Fibroblast of lung (primary cell): Measurements from ENCODE around the gene SPACA1. TPM values are rescaled to one million over a fixed set of nuclear protein-coding genes. Genes with fewer than 3 reads are reported as not detected.
A peak's percentile ranks its signal among the peaks of the same experiment; 100 is the strongest.

Experiments used
- DNase-seq, 2 donors: peaks; one replicate each; pipeline versions ENCODE4 v3.0.0 to v3.0.0-alpha.2; 2010; ENCODE audit warnings: low read depth in 2 of 2
- H2AFZ ChIP-seq: 2 replicates; pipeline ENCODE4 v1.5.1; 2012; ENCODE audit warnings: low read length, control low read depth, inconsistent platforms
- H3K27ac ChIP-seq: 2 replicates; pipeline ENCODE4 v1.5.1; 2011; ENCODE audit warnings: low read length, control low read depth; ENCODE audit not compliant: insufficient read depth
- H3K27me3 ChIP-seq: 2 replicates; pipeline ENCODE4 v1.5.1; 2011; ENCODE audit warnings: mild to moderate bottlenecking, low read length; ENCODE audit not compliant: control insufficient read depth, insufficient read depth
- H3K36me3 ChIP-seq: 2 replicates; pipeline ENCODE4 v1.5.1; 2011; ENCODE audit warnings: low read length; ENCODE audit not compliant: control insufficient read depth, insufficient read depth
- H3K4me1 ChIP-seq: 2 replicates; pipeline ENCODE4 v1.5.1; 2011; ENCODE audit warnings: low read length; ENCODE audit not compliant: control insufficient read depth, insufficient read depth; ENCODE audit errors: extremely low read depth
- H3K4me2 ChIP-seq: 2 replicates; pipeline ENCODE4 v1.5.1; 2011; ENCODE audit warnings: low read length, control low read depth; ENCODE audit not compliant: insufficient read depth; ENCODE audit errors: extremely low read depth
- H3K4me3 ChIP-seq, 4 experiments: fragments of 200-600 bp in 1 of 4; sonication (generic) in 1 of 4; replicated peaks in 1 of 4; 2 replicates each; pipeline ENCODE4 v1.5.1; 2011 to 2016; ENCODE audit warnings: low read length in 4 of 4, low read depth in 3 of 4, mild to moderate bottlenecking in 3 of 4, control low read depth in 2 of 4, inconsistent platforms in 1 of 4, mixed read lengths in 1 of 4; ENCODE audit not compliant: insufficient read depth in 1 of 4; ENCODE audit errors: control extremely low read depth in 1 of 4
- H3K79me2 ChIP-seq: 2 replicates; pipeline ENCODE4 v1.5.1; 2012; ENCODE audit warnings: mild to moderate bottlenecking, low read length, inconsistent platforms; ENCODE audit not compliant: control insufficient read depth, insufficient read depth
- H3K9ac ChIP-seq: 2 replicates; pipeline ENCODE4 v1.5.1; 2011; ENCODE audit warnings: mild to moderate bottlenecking, low read length, control low read depth; ENCODE audit not compliant: insufficient read depth
- H3K9me3 ChIP-seq: 2 replicates; pipeline ENCODE4 v1.5.1; 2012; ENCODE audit warnings: low read depth, low read length; ENCODE audit not compliant: control insufficient read depth, insufficient read depth
- H4K20me1 ChIP-seq: 2 replicates; pipeline ENCODE4 v1.5.1; 2011; ENCODE audit warnings: low read length; ENCODE audit not compliant: control insufficient read depth, insufficient read depth; ENCODE audit errors: extremely low read depth
- EZH2 ChIP-seq: IDR thresholded peaks from 2 replicates; pipeline ENCODE4 v1.5.1; 2012; ENCODE audit warnings: low read length, control low read depth, mild to moderate bottlenecking; ENCODE audit errors: missing control alignments
- polyA plus RNA-seq, 2 donors: library from polyadenylated mRNA; depleted of rRNA in 1 of 2; stranded (reverse) in 1 of 2; unstranded in 1 of 2; fragments of >200 nt; gene quantifications; 2 replicates each; pipeline ENCODE4 v1.2.1, GENCODE V29; 2011 to 2012; ENCODE audit warnings: missing spikeins in 1 of 2
- total RNA-seq: library from RNA; depleted of rRNA; stranded (reverse); fragments of >200 nt; gene quantifications from 2 replicates; pipeline ENCODE4 v1.2.1, GENCODE V29; 2014
- TF ChIP-seq, protein P1 (sequence below), 2 donors: IDR thresholded peaks in 1 of 2; conservative IDR thresholded peaks in 1 of 2; 1 replicate in 1 of 2; 2 replicates in 1 of 2; pipeline ENCODE4 v1.5.1; 2011 to 2012; ENCODE audit warnings: low read length in 2 of 2, control low read depth in 1 of 2, inconsistent platforms in 1 of 2, low read depth in 1 of 2, mild to moderate bottlenecking in 1 of 2

SPACA1 gene
- total and polyA plus RNA-seq, 2 donors (not counting 1 experiment from before 2014, with no cell fraction given) = not detected

DNA sequence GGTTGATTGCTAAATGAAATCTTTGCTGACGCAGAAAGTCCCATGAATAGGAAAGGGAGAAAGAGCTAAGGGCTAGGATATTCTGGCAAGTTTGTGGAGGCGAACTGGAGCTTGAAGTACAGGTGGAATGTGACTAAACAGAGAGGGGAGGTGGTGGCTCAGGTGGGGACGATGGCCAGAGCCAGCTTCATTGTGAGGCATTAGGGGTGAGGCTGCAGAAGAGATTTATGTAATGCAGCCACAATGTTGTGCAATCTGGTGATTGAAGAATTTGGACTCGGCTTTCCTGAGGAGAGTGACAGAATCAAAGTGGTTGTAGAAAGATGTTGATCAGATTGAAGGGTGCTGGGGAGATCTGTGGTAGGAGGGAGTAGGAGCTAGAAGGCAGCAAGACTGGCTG is 42.9 kb upstream of the SPACA1 start:
- H2AFZ ChIP-seq = no peak overlapping the region
- no peaks in the 10 kb centered on the region for H3K36me3 ChIP-seq
- H3K9ac ChIP-seq = no peak overlapping the region
- no peak overlapping the region for H3K4me3 ChIP-seq
- TF ChIP-seq EZH2 = no peak
- TF ChIP-seq, protein P1, sequence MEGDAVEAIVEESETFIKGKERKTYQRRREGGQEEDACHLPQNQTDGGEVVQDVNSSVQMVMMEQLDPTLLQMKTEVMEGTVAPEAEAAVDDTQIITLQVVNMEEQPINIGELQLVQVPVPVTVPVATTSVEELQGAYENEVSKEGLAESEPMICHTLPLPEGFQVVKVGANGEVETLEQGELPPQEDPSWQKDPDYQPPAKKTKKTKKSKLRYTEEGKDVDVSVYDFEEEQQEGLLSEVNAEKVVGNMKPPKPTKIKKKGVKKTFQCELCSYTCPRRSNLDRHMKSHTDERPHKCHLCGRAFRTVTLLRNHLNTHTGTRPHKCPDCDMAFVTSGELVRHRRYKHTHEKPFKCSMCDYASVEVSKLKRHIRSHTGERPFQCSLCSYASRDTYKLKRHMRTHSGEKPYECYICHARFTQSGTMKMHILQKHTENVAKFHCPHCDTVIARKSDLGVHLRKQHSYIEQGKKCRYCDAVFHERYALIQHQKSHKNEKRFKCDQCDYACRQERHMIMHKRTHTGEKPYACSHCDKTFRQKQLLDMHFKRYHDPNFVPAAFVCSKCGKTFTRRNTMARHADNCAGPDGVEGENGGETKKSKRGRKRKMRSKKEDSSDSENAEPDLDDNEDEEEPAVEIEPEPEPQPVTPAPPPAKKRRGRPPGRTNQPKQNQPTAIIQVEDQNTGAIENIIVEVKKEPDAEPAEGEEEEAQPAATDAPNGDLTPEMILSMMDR (conservative IDR thresholded peaks at IDR 0.05 in 1 of 2, IDR thresholded peaks at IDR 0.05 in 1 of 2; ENCODE audit: low read depth in 1 of 2, low read length in 2 of 2) = no peak
- no peaks in the 10 kb centered on the region for H3K4me1 ChIP-seq
- H3K79me2 ChIP-seq = no peaks in the 10 kb centered on the region
- H4K20me1 ChIP-seq = no peaks in the 10 kb centered on the region
- DNase-seq = no peak
- no peaks in the 10 kb centered on the region for H3K27me3 ChIP-seq
- no peak overlapping the region for H3K4me2 ChIP-seq
- H3K9me3 ChIP-seq = no peaks in the 10 kb centered on the region
- H3K27ac ChIP-seq = no peak overlapping the region

- no peaks in the 10 kb centered on the region for H3K27me3 ChIP-seq
- no peaks in the 10 kb centered on the region for H3K36me3 ChIP-seq
- H3K4me1 ChIP-seq = no peaks in the 10 kb centered on the region
- H3K79me2 ChIP-seq = no peaks in the 10 kb centered on the region
- H3K4me3 ChIP-seq = no peak overlapping the region
- TF ChIP-seq EZH2 = no peak
- TF ChIP-seq, protein P1 (conservative IDR thresholded peaks at IDR 0.05 in 1 of 2, IDR thresholded peaks at IDR 0.05 in 1 of 2; ENCODE audit: low read depth in 1 of 2, low read length in 2 of 2) = no peak
- H3K4me2 ChIP-seq = no peak overlapping the region
- no peak overlapping the region for H3K27ac ChIP-seq
- H2AFZ ChIP-seq = no peak overlapping the region
- no peaks in the 10 kb centered on the region for H3K9me3 ChIP-seq
- no peak for DNase-seq
- no peaks in the 10 kb centered on the region for H4K20me1 ChIP-seq
- no peak overlapping the region for H3K9ac ChIP-seq
Observed at GRCh38 chr6:88006557-88006956, 41.1 kb upstream of the SPACA1 start.

DNA sequence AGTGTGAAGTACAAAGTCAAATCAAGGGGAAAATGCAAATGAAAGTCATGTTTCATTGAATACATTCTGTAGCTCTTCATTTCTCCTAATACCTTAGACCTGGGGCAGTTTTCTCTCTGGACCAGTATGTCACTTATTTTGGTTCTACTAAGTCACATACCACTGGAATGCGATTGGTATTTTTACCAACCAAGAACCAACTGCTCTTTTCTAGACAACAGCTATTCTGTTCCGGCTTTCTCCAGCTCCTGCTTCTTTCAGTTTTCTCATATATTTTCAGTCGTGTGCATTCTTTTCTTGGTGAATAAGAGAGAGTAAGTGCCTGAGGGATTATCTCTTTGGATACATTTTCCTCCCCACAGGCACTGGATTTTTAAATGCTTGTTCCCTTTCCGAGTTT is 39.2 kb upstream of the SPACA1 start:
- Histone ChIP-seq H3K79me2 (no peaks in the 10 kb centered on the region), H3K9ac (no peak overlapping the region), H3K4me2 (no peak overlapping the region), H3K4me1 (no peaks in the 10 kb centered on the region), H2AFZ (no peak overlapping the region), H4K20me1 (no peaks in the 10 kb centered on the region), H3K27me3 (no peaks in the 10 kb centered on the region), H3K9me3 (no peaks in the 10 kb centered on the region), H3K4me3 (no peak overlapping the region), H3K36me3 (no peaks in the 10 kb centered on the region), H3K27ac (no peak overlapping the region)
- no peak for TF ChIP-seq EZH2
- TF ChIP-seq, protein P1 (conservative IDR thresholded peaks at IDR 0.05 in 1 of 2, IDR thresholded peaks at IDR 0.05 in 1 of 2; ENCODE audit: low read depth in 1 of 2, low read length in 2 of 2) = no peak
- DNase-seq = peak in 1 of 2 donors; percentile 10
